BE2C (cell line): Measurements from ENCODE around the gene DTNA.
A peak's percentile ranks its signal among the peaks of the same experiment; 100 is the strongest.

Experiments
- DNase-seq: peaks from one replicate; pipeline ENCODE4 v3.0.0-alpha.2; 2020
- H3K27me3 ChIP-seq: fragments of 250-450 bp; sonication (Bioruptor Pico); 2 replicates; pipeline ENCODE4 v1.5.1; 2020; ENCODE audit warnings: mild to moderate bottlenecking
- H3K36me3 ChIP-seq: fragments of 250-450 bp; sonication (Bioruptor Pico); 2 replicates; pipeline ENCODE4 v1.5.1; 2020; ENCODE audit warnings: mild to moderate bottlenecking
- H3K4me1 ChIP-seq: fragments of 250-450 bp; sonication (Bioruptor Pico); 2 replicates; pipeline ENCODE4 v1.5.1; 2020
- H3K4me3 ChIP-seq: 2 replicates; pipeline ENCODE4 v1.5.1; 2011; ENCODE audit warnings: low read depth, low read length
- H3K9me3 ChIP-seq: fragments of 250-450 bp; sonication (Bioruptor Pico); 2 replicates; pipeline ENCODE4 v1.5.1; 2020
- TF ChIP-seq, protein P1 (sequence below): IDR thresholded peaks from 2 replicates; pipeline ENCODE4 v1.5.1; 2012; ENCODE audit warnings: mild to moderate bottlenecking, low read depth, low read length

DTNA gene

DNA sequence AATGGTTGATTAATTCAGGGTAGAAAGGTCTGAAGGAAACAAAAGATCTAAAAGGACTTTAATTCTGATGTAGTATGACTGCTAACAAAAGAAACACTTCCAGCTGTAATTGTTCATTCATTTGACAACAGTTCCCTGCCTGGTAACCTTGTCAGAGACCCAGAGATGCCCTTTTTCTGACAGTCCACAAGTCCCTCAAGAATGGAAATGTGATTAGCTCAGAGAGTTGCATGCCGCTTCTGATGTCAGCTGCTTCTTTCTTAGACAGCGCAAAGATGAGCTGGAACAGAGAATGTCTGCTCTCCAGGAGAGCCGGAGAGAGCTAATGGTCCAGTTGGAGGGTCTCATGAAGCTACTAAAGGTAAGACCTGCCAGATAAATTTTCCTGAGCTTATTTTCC lies 153.6 kb downstream of the DTNA start:
- Histone ChIP-seq H3K27me3 (no peaks in the 10 kb centered on the region), H3K36me3 (no peaks in the 10 kb centered on the region), H3K4me1 (peaks cover 4% of the 10 kb centered on the region), H3K9me3 (no peaks in the 10 kb centered on the region), H3K4me3 (no peak overlapping the region)
- TF ChIP-seq, protein P1, sequence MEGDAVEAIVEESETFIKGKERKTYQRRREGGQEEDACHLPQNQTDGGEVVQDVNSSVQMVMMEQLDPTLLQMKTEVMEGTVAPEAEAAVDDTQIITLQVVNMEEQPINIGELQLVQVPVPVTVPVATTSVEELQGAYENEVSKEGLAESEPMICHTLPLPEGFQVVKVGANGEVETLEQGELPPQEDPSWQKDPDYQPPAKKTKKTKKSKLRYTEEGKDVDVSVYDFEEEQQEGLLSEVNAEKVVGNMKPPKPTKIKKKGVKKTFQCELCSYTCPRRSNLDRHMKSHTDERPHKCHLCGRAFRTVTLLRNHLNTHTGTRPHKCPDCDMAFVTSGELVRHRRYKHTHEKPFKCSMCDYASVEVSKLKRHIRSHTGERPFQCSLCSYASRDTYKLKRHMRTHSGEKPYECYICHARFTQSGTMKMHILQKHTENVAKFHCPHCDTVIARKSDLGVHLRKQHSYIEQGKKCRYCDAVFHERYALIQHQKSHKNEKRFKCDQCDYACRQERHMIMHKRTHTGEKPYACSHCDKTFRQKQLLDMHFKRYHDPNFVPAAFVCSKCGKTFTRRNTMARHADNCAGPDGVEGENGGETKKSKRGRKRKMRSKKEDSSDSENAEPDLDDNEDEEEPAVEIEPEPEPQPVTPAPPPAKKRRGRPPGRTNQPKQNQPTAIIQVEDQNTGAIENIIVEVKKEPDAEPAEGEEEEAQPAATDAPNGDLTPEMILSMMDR: no peak
- no peak for DNase-seq

DNA sequence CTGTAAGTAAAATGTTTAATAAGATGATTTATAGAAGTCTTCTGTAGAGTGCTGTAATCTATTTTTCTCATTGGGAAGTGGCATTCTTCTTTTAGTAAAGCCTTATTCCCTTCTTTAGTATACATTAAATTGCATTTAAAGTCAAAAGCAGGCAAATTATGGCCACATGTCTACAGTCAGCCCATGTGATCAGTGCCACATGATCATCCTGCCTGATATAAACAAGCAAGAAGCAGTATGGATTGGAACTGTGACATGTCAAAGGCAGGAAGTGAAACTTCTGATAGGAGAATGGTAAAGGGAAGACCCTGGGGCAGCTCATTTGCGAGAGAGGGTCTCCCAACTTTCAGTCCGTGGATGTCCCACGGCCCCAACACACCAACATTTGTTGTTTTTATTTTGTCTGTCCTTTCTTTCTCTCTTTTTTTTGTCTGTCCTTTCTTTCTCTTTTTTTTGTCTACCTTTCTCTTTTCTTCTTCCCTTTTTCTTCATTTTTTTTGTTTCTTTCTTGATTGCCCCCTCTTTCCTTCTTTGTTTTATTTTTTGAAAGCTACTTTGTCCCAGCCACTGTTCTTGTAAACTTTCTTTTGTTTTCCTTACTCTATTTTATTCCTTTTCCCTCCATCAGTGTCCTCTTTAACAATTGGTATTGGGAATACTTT lies 154.9 kb downstream of the DTNA start:
- Histone ChIP-seq H3K36me3 (no peaks in the 10 kb centered on the region), H3K4me3 (no peak overlapping the region), H3K27me3 (no peaks in the 10 kb centered on the region), H3K4me1 (peaks cover 4% of the 10 kb centered on the region), H3K9me3 (no peaks in the 10 kb centered on the region)
- DNase-seq: peak; percentile 11
- TF ChIP-seq, protein P1: no peak

DNA sequence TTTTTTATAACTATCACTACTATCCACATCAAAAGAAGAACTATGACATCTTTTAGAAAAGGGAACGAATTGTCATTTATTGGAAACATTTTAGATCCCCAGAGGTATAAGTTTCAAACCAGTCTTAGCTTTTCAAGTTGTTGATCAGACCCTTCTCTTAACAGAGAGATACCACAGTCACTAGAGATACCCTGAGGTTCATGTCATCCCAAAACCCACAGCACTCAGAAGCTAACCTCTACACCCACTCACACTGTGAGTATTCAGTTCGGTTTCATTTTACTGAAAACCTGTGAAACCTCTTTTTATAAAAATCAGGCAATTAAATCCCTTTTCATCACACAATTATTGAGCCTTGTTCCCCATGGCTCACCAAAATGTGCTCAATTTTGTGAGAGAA lies 156.2 kb downstream of the DTNA start:
- Histone ChIP-seq H3K27me3 (no peaks in the 10 kb centered on the region), H3K9me3 (no peaks in the 10 kb centered on the region), H3K4me1 (peaks cover 8% of the 10 kb centered on the region), H3K36me3 (no peaks in the 10 kb centered on the region), H3K4me3 (no peak overlapping the region)
- no peak for DNase-seq
- TF ChIP-seq, protein P1: no peak

DNA sequence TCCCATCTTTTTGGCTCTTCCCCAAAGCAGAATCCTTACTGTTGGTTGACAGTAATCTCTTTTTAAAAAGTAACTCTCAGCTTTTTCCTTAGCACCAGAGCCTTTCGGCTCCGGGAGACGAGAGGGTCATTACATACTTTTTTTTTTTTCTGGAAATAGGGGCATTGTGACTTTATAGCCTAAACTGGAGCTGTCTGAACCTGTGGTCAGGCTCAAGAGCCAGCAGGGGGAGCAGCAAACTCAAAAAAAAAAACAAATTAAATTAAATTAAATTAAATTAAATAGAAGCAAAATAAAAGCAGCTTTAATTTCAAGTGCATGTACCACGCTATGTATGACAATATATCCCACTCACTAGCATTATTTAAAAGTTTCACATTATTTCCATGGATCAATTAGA lies 156.6 kb downstream of the DTNA start:
- H3K4me3 ChIP-seq: peak overlapping the region; percentile 34
- H3K27me3 ChIP-seq: no peaks in the 10 kb centered on the region
- H3K9me3 ChIP-seq: no peaks in the 10 kb centered on the region
- peaks cover 8% of the 10 kb centered on the region for H3K4me1 ChIP-seq
- DNase-seq: no peak
- TF ChIP-seq, protein P1: peak; percentile 58
- H3K36me3 ChIP-seq: no peaks in the 10 kb centered on the region

- no peaks in the 10 kb centered on the region for H3K27me3 ChIP-seq
- H3K4me1 ChIP-seq: peaks cover 8% of the 10 kb centered on the region
- H3K4me3 ChIP-seq: peak overlapping the region; percentile 34
- no peaks in the 10 kb centered on the region for H3K36me3 ChIP-seq
- peak; percentile 75 for DNase-seq
- H3K9me3 ChIP-seq: no peaks in the 10 kb centered on the region
- TF ChIP-seq, protein P1: peak; percentile 60
Measured at GRCh38 chr18:34867520-34867919, 157.4 kb downstream of the DTNA start.

DNA sequence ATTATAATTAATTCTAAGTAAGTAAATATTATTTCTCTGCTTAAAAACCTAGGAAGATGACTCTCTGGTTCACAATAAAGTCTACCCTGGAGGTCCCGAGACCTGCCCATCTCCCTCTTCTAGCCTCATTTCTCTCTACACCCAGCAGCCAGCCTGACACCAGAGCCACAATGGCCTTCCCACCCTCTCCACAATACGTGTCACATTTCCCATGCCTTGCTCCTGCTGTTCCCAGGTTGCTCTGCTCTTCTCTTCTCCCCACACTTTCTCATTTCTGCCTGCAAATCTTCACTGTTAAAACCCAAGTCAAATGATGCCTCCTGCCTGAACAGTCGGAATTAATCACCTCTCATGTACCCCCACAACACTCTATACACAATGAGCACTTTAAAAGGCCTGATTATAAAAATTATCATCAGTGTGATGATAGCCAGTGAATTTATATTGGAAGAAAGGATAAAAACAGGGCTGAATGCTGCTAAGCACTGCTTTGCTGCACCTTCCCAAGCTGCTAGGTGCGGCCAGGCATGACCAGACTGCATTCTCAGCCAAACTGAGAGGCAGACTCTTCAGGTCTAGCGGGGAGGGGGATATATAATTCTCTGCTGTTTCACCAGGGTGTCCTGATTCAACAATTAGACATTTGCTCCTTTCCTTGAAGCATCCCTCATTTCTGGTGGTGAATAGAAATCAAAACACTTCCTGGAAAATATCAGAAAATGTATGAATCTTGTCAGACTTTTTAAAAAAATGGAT lies 160.6 kb downstream of the DTNA start:
- peaks cover 8% of the 10 kb centered on the region for H3K4me1 ChIP-seq
- H3K4me3 ChIP-seq: no peak overlapping the region
- no peaks in the 10 kb centered on the region for H3K27me3 ChIP-seq
- TF ChIP-seq, protein P1: no peak
- H3K9me3 ChIP-seq: no peaks in the 10 kb centered on the region
- DNase-seq: no peak
- no peaks in the 10 kb centered on the region for H3K36me3 ChIP-seq
